B cell (primary cell): ENCODE results near the gene ATP13A1. TPM values are rescaled to one million over a fixed set of nuclear protein-coding genes. Genes with fewer than 3 reads are reported as not detected.
A peak's percentile ranks its signal among the peaks of the same experiment; 100 is the strongest.

Experiments used
- ATAC-seq: fragments of 200-7000 bp; cut with Tn5 transposase; one replicate; pipeline ENCODE4 v1.10.0; 2021; ENCODE audit warnings: low read depth, mild to moderate bottlenecking, moderate number of reproducible peaks, moderate library complexity
- CTCF ChIA-PET: fragments of 350-600 bp; sonication (Branson Sonifier 250); formaldehyde crosslinking; loops from one replicate; lab custom pipeline; 2021; ENCODE audit warnings: antibody characterized with exemption, inconsistent platforms; lab: Charles Lee
- POLR2A ChIA-PET: fragments of 350-600 bp; sonication (Branson Sonifier 250); formaldehyde crosslinking; loops from one replicate; lab custom pipeline; 2021; ENCODE audit warnings: antibody characterized with exemption; lab: Charles Lee
- DNase-seq: peaks from one replicate; pipeline ENCODE4 v3.0.0; 2013
- H2AFZ ChIP-seq: 2 replicates; pipeline ENCODE4 v1.6.1; 2012; ENCODE audit warnings: mild to moderate bottlenecking, low read depth, low read length; ENCODE audit not compliant: insufficient read depth, poor library complexity, severe bottlenecking
- H3K27ac ChIP-seq, 2 donors: 1 replicate in 1 of 2; 2 replicates in 1 of 2; pipeline ENCODE4 v1.5.1; 2012 to 2013; ENCODE audit warnings: low read length in 2 of 2, mild to moderate bottlenecking in 2 of 2, moderate library complexity in 1 of 2
- H3K27me3 ChIP-seq, 4 experiments: fragments of 200-600 bp in 1 of 4; sonication (generic) in 1 of 4; replicated peaks in 1 of 4; 1 replicate in 2 of 4; 2 replicates in 2 of 4; pipeline versions ENCODE4 v1.6.1 to v1.7.0; 2013 to 2016; ENCODE audit warnings: low read length in 3 of 4, mild to moderate bottlenecking in 2 of 4, mixed read lengths in 1 of 4, moderate library complexity in 1 of 4; ENCODE audit not compliant: insufficient read depth in 4 of 4, control insufficient read depth in 3 of 4; ENCODE audit errors: control extremely low read depth in 1 of 4
- H3K36me3 ChIP-seq, 2 experiments: replicated peaks in 1 of 2; 1 replicate in 1 of 2; 2 replicates in 1 of 2; pipeline versions ENCODE4 v1.6.1 to v1.7.1; 2013; ENCODE audit warnings: low read length in 1 of 2; ENCODE audit not compliant: insufficient read depth in 2 of 2, control insufficient read depth in 1 of 2; ENCODE audit errors: control extremely low read depth in 1 of 2, extremely low read depth in 1 of 2
- H3K4me1 ChIP-seq, 2 donors: fragments of 200-600 bp in 1 of 2; sonication (generic) in 1 of 2; 1 replicate in 1 of 2; 2 replicates in 1 of 2; pipeline versions ENCODE4 v1.5.1 to v1.6.1; 2013 to 2017; ENCODE audit warnings: low read length in 2 of 2; ENCODE audit not compliant: control insufficient read depth in 2 of 2, insufficient read depth in 2 of 2
- H3K4me2 ChIP-seq: replicated peaks from 2 replicates; pipeline ENCODE3; 2012; ENCODE audit warnings: mild to moderate bottlenecking, low read depth, low read length; ENCODE audit not compliant: poor library complexity, severe bottlenecking
- H3K4me3 ChIP-seq, 5 experiments: fragments of 200-600 bp in 1 of 5; sonication (generic) in 1 of 5; 1 replicate in 3 of 5; 2 replicates in 2 of 5; pipeline versions ENCODE4 v1.5.1 to v1.7.0; 2011 to 2016; ENCODE audit warnings: low read length in 4 of 5, mild to moderate bottlenecking in 4 of 5, low read depth in 2 of 5, control low read depth in 1 of 5, moderate library complexity in 1 of 5; ENCODE audit not compliant: insufficient read depth in 1 of 5; ENCODE audit errors: control extremely low read depth in 1 of 5, extremely low read depth in 1 of 5
- H3K79me2 ChIP-seq: fragments of 200-600 bp; sonication (generic); one replicate; pipeline ENCODE4 v1.6.0; 2016; ENCODE audit warnings: low read length; ENCODE audit not compliant: control insufficient read depth, insufficient read depth
- H3K9ac ChIP-seq: fragments of 200-600 bp; sonication (generic); 2 replicates; pipeline ENCODE4 v1.6.1; 2017; ENCODE audit warnings: mild to moderate bottlenecking, low read length, moderate library complexity
- H3K9me3 ChIP-seq, 3 donors: one replicate each; pipeline versions ENCODE4 v1.6.1 to v1.7.1; 2013; ENCODE audit warnings: low read length in 2 of 3; ENCODE audit not compliant: control insufficient read depth in 2 of 3, insufficient read depth in 1 of 3; ENCODE audit errors: control extremely low read depth in 1 of 3
- H4K20me1 ChIP-seq: 2 replicates; pipeline ENCODE4 v1.6.0; 2012; ENCODE audit warnings: mild to moderate bottlenecking, low read length; ENCODE audit not compliant: insufficient read depth, control insufficient read depth, poor library complexity, severe bottlenecking
- H3K27ac Mint-ChIP-seq: one replicate; pipeline ENCODE4 v1.8.0; 2021; ENCODE audit warnings: mixed read lengths
- H3K27me3 Mint-ChIP-seq: one replicate; pipeline ENCODE4 v1.8.0; 2021; ENCODE audit warnings: mixed read lengths
- H3K4me1 Mint-ChIP-seq: one replicate; pipeline ENCODE4 v1.8.0; 2021; ENCODE audit warnings: mixed read lengths
- H3K4me3 Mint-ChIP-seq: one replicate; pipeline ENCODE4 v1.8.0; 2021; ENCODE audit warnings: mixed read lengths
- H3K9me3 Mint-ChIP-seq: one replicate; pipeline ENCODE4 v1.8.0; 2022; ENCODE audit warnings: mixed read lengths; ENCODE audit not compliant: insufficient read depth
- EZH2 ChIP-seq: IDR thresholded peaks from 2 replicates; pipeline ENCODE4 v1.6.1; 2012; ENCODE audit warnings: borderline replicate concordance, low read depth, mild to moderate bottlenecking, moderate library complexity, low read length; ENCODE audit not compliant: insufficient read depth, poor library complexity, severe bottlenecking
- WGBS: methylation state at CpG from one replicate; pipeline ENCODE4 v1.1.5; 2013; ENCODE audit warnings: missing lambda C conversion rate; ENCODE audit not compliant: insufficient coverage; 5-methylcytosine and 5-hydroxymethylcytosine counted together
- intact Hi-C: fragments of 100-400 bp; cut with micrococcal nuclease; formaldehyde crosslinking; loops from one replicate; pipeline ENCODE4 v1.10.0; 2022
- polyA plus RNA-seq: library from polyadenylated mRNA; depleted of rRNA; stranded (reverse); fragments of >200 nt; gene quantifications from 2 replicates; pipeline ENCODE4 v1.2.3, GENCODE V29; 2012
- total RNA-seq, 2 donors: library from RNA; stranded (reverse); fragments of 120-200 nt in 1 of 2; gene quantifications; 1 replicate in 1 of 2; 2 replicates in 1 of 2; pipeline versions ENCODE4 v1.2.3 to v1.2.4, GENCODE V29; 2013 to 2022
- TF ChIP-seq, protein P1 (sequence below): fragments of 200-600 bp; IDR thresholded peaks from one replicate; pipeline ENCODE4 v1.8.0; 2022; ENCODE audit warnings: antibody characterized with exemption, mild to moderate bottlenecking

ATP13A1 gene
- total and polyA plus RNA-seq, 2 donors (not counting 1 experiment from before 2014, with no cell fraction given): 156 to 277 TPM

DNA sequence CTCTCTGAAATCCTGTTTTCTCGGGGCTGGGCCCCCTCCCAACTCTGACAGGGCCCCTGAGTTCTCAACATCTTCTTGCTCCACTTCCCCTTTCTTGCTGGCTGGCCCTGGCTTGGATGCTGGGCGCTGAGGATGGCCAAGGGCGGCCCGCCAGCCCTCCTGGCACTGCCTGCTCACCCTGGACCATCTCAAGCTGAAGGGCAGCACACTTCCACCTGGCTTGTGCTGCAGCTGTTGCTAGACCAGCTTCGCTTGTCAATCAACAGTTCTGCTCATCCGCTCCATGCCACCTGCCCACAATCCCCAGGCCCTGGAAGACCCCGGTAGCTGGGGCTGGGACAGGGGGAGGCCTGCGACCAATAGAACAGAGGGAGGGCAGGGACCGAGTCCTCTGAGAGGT lies 13.1 kb downstream of the ATP13A1 start:
- no peaks in the 10 kb centered on the region for H3K9me3 ChIP-seq
- H3K79me2 ChIP-seq: peaks cover 24% of the 10 kb centered on the region
- no peak for ATAC-seq
- intact Hi-C loops: no loop called here
- CTCF ChIA-PET: interaction anchor here (1.4 kb wide), 1 partner anchor 117 kb away, joined by 4 read pairs; no protein-coding TSS in a partner anchor
- H3K9ac ChIP-seq: no peak overlapping the region
- DNase-seq: no peak
- no peaks in the 10 kb centered on the region for H3K4me1 Mint-ChIP-seq
- peaks cover 0 to 86% of the 10 kb centered on the region in 2 experiments for H3K36me3 ChIP-seq
- no peak overlapping the region for H3K4me3 ChIP-seq
- no peaks in the 10 kb centered on the region for H3K9me3 Mint-ChIP-seq
- no peak overlapping the region for H3K27ac ChIP-seq
- no peak overlapping the region for H3K4me3 Mint-ChIP-seq
- H3K27me3 ChIP-seq: no peaks in the 10 kb centered on the region
- H4K20me1 ChIP-seq: peaks cover 17% of the 10 kb centered on the region
- no peak for TF ChIP-seq EZH2
- TF ChIP-seq, protein P1, sequence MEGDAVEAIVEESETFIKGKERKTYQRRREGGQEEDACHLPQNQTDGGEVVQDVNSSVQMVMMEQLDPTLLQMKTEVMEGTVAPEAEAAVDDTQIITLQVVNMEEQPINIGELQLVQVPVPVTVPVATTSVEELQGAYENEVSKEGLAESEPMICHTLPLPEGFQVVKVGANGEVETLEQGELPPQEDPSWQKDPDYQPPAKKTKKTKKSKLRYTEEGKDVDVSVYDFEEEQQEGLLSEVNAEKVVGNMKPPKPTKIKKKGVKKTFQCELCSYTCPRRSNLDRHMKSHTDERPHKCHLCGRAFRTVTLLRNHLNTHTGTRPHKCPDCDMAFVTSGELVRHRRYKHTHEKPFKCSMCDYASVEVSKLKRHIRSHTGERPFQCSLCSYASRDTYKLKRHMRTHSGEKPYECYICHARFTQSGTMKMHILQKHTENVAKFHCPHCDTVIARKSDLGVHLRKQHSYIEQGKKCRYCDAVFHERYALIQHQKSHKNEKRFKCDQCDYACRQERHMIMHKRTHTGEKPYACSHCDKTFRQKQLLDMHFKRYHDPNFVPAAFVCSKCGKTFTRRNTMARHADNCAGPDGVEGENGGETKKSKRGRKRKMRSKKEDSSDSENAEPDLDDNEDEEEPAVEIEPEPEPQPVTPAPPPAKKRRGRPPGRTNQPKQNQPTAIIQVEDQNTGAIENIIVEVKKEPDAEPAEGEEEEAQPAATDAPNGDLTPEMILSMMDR: no peak
- no peak overlapping the region for H3K4me2 ChIP-seq
- POLR2A ChIA-PET: no interaction called here
- H3K4me1 ChIP-seq: no peaks in the 10 kb centered on the region
- no peak overlapping the region for H3K27ac Mint-ChIP-seq
- H2AFZ ChIP-seq: no peak overlapping the region
- WGBS: 93% methylated on average over 9 of the region's 9 CpGs
- no peaks in the 10 kb centered on the region for H3K27me3 Mint-ChIP-seq

- no peak overlapping the region for H3K4me3 Mint-ChIP-seq
- TF ChIP-seq, protein P1: no peak
- no peak for TF ChIP-seq EZH2
Measured at GRCh38 chr19:19649580-19649995, 13.9 kb downstream of the ATP13A1 start.

More at GRCh38 chr19:19649580-19649995, 13.9 kb downstream of the ATP13A1 start:
- Mint-ChIP-seq H3K27ac (peak overlapping the region; percentile 10), H3K27me3 (no peaks in the 10 kb centered on the region), H3K9me3 (no peaks in the 10 kb centered on the region), H3K4me1 (no peaks in the 10 kb centered on the region)
- H3K27ac ChIP-seq: no peak overlapping the region
- H3K4me1 ChIP-seq: no peaks in the 10 kb centered on the region
- ATAC-seq (no peak), DNase-seq (no peak)
- no peaks in the 10 kb centered on the region for H3K27me3 ChIP-seq
- no peaks in the 10 kb centered on the region for H3K9me3 ChIP-seq
- POLR2A ChIA-PET: interaction anchor here (0.6 kb wide), 1 partner anchor 17 kb away, joined by 5 read pairs; no protein-coding TSS in a partner anchor
- H3K4me2 ChIP-seq: no peak overlapping the region
- intact Hi-C loops: no loop called here
- no peak overlapping the region for H3K9ac ChIP-seq
- H3K36me3 ChIP-seq: peaks cover 0 to 86% of the 10 kb centered on the region in 2 experiments
- CTCF ChIA-PET: interaction anchor here (1.4 kb wide), 1 partner anchor 117 kb away, joined by 4 read pairs; no protein-coding TSS in a partner anchor
- 98% methylated on average over 22 of the region's 22 CpGs for WGBS
- H3K79me2 ChIP-seq: peaks cover 17% of the 10 kb centered on the region
- no peak overlapping the region for H2AFZ ChIP-seq
- H3K4me3 ChIP-seq: no peak overlapping the region
- H4K20me1 ChIP-seq: peaks cover 13% of the 10 kb centered on the region
